Renal pelvis (tissue), 4 donors: ENCODE data around the gene DNAH5. TPM values are rescaled to one million over a fixed set of nuclear protein-coding genes. Genes with fewer than 3 reads are reported as not detected.

Experiments used
- DNase-seq: peaks from one replicate; pipeline ENCODE4 v3.0.0-alpha.2; 2013
- polyA plus RNA-seq, 3 donors: library from polyadenylated mRNA; unstranded; fragments of 120-200 nt; gene quantifications; one replicate each; pipeline ENCODE4 v1.2.1, GENCODE V29; 2013; ENCODE audit not compliant: insufficient read length in 3 of 3

DNAH5 gene
- polyA plus RNA-seq, 3 donors = 1.1 to 3.3 (median 1.2) TPM

- DNase-seq = no peak
Observed at GRCh38 chr5:13704396-13704795, 240.1 kb downstream of the DNAH5 start.

- DNase-seq = no peak
Observed at GRCh38 chr5:13700626-13701025, 243.9 kb downstream of the DNAH5 start.

GRCh38 chr5:13698885-13699284 is 245.6 kb downstream of the DNAH5 start:
- DNase-seq = no peak

GRCh38 chr5:13695076-13695712 is 249.3 kb downstream of the DNAH5 start:
- no peak for DNase-seq

- DNase-seq = no peak
Observed at GRCh38 chr5:13692172-13692571, 252.3 kb downstream of the DNAH5 start.

GRCh38 chr5:13676531-13676930 is 268.0 kb downstream of the DNAH5 start:
- no peak for DNase-seq

- no peak for DNase-seq
Observed at GRCh38 chr5:13674391-13674790, 270.1 kb downstream of the DNAH5 start.

- DNase-seq = no peak
Observed at GRCh38 chr5:13673511-13673910, 271.0 kb downstream of the DNAH5 start.

GRCh38 chr5:13664377-13664776 is 280.1 kb downstream of the DNAH5 start:
- DNase-seq = no peak

GRCh38 chr5:13662626-13663025 is 281.9 kb downstream of the DNAH5 start:
- no peak for DNase-seq

- no peak for DNase-seq
Observed at GRCh38 chr5:13661272-13661671, 283.2 kb downstream of the DNAH5 start.

GRCh38 chr5:13660072-13660471 is 284.4 kb downstream of the DNAH5 start:
- no peak for DNase-seq

- no peak for DNase-seq
Observed at GRCh38 chr5:13659391-13659790, 285.1 kb downstream of the DNAH5 start.

- DNase-seq = no peak
Observed at GRCh38 chr5:13658761-13659160, 285.7 kb downstream of the DNAH5 start.

GRCh38 chr5:13658152-13658551 is 286.3 kb downstream of the DNAH5 start:
- DNase-seq = no peak

- DNase-seq = no peak
Observed at GRCh38 chr5:13653709-13654108, 290.8 kb downstream of the DNAH5 start.

- DNase-seq = no peak
Observed at GRCh38 chr5:13649656-13650055, 294.8 kb downstream of the DNAH5 start.

GRCh38 chr5:13648822-13649221 is 295.7 kb downstream of the DNAH5 start:
- no peak for DNase-seq

- no peak for DNase-seq
Observed at GRCh38 chr5:13643734-13644133, 300.8 kb downstream of the DNAH5 start.

GRCh38 chr5:13643196-13643595 is 301.3 kb downstream of the DNAH5 start:
- no peak for DNase-seq
